Gastrocnemius medialis (tissue), 4 donors: ENCODE results near the gene SEMA5B.

ENCODE experiments used
- POLR2A ChIP-seq, 2 donors: fragments of 450-650 bp; IDR thresholded peaks; one replicate each; pipeline ENCODE4 v1.6.1; 2017; ENCODE audit warnings: antibody characterized with exemption in 2 of 2, mild to moderate bottlenecking in 2 of 2, moderate library complexity in 2 of 2
- TF ChIP-seq, protein P1 (sequence below), 5 experiments: fragments of 450-650 bp in 3 of 5; fragments of 200-600 bp in 2 of 5; sonication (generic) in 2 of 5; IDR thresholded peaks in 4 of 5; conservative IDR thresholded peaks in 1 of 5; 1 replicate in 4 of 5; 2 replicates in 1 of 5; pipeline ENCODE4 v1.5.1; 2016 to 2019; ENCODE audit warnings: antibody characterized with exemption in 5 of 5, mild to moderate bottlenecking in 3 of 5, moderate library complexity in 3 of 5

DNA sequence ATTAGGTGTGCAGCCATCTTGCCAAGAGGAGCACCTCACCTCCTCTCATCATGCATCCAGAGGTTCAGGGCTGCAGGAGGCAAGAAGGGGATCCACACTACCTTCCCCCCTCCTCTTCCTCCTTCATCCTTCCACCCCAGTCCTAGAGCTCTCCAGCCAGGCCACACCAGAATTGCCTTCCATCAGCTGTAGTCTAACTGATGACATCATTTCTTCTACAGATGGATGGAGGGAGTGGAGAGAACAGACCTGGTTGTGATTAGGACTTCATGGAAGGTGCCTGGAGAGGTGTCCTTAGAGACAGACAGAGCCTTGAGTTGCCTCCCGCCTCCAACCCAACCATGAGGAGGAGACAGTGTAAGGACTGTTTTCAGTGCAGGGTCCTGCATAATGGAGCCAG, 14.9 kb downstream of the SEMA5B start:
- TF ChIP-seq, protein P1, sequence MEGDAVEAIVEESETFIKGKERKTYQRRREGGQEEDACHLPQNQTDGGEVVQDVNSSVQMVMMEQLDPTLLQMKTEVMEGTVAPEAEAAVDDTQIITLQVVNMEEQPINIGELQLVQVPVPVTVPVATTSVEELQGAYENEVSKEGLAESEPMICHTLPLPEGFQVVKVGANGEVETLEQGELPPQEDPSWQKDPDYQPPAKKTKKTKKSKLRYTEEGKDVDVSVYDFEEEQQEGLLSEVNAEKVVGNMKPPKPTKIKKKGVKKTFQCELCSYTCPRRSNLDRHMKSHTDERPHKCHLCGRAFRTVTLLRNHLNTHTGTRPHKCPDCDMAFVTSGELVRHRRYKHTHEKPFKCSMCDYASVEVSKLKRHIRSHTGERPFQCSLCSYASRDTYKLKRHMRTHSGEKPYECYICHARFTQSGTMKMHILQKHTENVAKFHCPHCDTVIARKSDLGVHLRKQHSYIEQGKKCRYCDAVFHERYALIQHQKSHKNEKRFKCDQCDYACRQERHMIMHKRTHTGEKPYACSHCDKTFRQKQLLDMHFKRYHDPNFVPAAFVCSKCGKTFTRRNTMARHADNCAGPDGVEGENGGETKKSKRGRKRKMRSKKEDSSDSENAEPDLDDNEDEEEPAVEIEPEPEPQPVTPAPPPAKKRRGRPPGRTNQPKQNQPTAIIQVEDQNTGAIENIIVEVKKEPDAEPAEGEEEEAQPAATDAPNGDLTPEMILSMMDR (IDR thresholded peaks at IDR 0.05 in 4 of 5, conservative IDR thresholded peaks at IDR 0.05 in 1 of 5), result no peak
- no peak for TF ChIP-seq POLR2A (IDR thresholded peaks at IDR 0.05)
